ENCODE data around the gene CCDC117. TPM values are rescaled to one million over a fixed set of nuclear protein-coding genes. Genes with fewer than 3 reads are reported as not detected.

CCDC117 gene
- total RNA-seq, 4 donors from 2014 or later, result 16.8 to 25.6 (median 20.6) TPM

DNA sequence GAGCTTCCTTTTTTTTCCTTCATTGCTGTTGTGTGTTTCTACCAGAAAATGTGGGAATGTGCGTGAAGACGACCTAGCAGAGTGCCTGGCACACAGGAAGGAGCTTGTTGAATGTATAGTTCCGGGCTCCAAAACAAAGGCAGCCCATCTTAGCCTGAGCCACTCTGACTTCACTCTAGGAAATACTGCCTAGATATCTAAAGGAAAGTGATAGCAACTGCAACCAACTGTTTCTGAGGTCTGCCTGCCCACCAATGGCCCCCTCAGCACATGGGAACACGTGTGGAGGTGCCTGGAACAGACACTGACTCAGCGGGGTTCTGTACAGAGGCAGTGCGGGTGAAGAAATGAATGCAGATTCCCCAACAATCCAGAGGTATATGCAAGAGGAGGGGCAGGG, 42.6 kb downstream of the CCDC117 start:
- TF ChIP-seq, protein P1, sequence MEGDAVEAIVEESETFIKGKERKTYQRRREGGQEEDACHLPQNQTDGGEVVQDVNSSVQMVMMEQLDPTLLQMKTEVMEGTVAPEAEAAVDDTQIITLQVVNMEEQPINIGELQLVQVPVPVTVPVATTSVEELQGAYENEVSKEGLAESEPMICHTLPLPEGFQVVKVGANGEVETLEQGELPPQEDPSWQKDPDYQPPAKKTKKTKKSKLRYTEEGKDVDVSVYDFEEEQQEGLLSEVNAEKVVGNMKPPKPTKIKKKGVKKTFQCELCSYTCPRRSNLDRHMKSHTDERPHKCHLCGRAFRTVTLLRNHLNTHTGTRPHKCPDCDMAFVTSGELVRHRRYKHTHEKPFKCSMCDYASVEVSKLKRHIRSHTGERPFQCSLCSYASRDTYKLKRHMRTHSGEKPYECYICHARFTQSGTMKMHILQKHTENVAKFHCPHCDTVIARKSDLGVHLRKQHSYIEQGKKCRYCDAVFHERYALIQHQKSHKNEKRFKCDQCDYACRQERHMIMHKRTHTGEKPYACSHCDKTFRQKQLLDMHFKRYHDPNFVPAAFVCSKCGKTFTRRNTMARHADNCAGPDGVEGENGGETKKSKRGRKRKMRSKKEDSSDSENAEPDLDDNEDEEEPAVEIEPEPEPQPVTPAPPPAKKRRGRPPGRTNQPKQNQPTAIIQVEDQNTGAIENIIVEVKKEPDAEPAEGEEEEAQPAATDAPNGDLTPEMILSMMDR (IDR thresholded peaks at IDR 0.05), result no peak
- no peak for TF ChIP-seq POLR2AphosphoS5 (IDR thresholded peaks at IDR 0.05)
- no peak for TF ChIP-seq POLR2A (IDR thresholded peaks at IDR 0.05)
- no peak for TF ChIP-seq EP300 (IDR thresholded peaks at IDR 0.05; ENCODE audit: low read depth)
- no peaks in the 10 kb centered on the region for H3K9me3 ChIP-seq
- H3K4me1 ChIP-seq, result peaks cover 27 to 84% (median 51%) of the 10 kb centered on the region in 4 donors
- intact Hi-C loops (cut with DNase I; ENCODE audit: low total_unique reads), result no loop called here
- 56 to 76% methylated on average over 4 to 6 of the region's 6 CpGs for WGBS, 2 donors (ENCODE audit: low coverage in 1 of 2)
- peak overlapping the region in 3 of 4 donors; percentile 4 to 66 (median 51) for H3K27ac ChIP-seq
- no peaks in the 10 kb centered on the region for H3K36me3 ChIP-seq
- in situ Hi-C loops (cut with MboI; ENCODE audit: low pct_ligation_motif_present in 1 of 4, low pct_unique_long_range_greater_than_20kb in 1 of 4, low sequenced_read_pairs in 3 of 4), result no loop called here
- no peak for DNase-seq
- no peak overlapping the region for H3K4me3 ChIP-seq
- no peaks in the 10 kb centered on the region for H3K27me3 ChIP-seq

DNA sequence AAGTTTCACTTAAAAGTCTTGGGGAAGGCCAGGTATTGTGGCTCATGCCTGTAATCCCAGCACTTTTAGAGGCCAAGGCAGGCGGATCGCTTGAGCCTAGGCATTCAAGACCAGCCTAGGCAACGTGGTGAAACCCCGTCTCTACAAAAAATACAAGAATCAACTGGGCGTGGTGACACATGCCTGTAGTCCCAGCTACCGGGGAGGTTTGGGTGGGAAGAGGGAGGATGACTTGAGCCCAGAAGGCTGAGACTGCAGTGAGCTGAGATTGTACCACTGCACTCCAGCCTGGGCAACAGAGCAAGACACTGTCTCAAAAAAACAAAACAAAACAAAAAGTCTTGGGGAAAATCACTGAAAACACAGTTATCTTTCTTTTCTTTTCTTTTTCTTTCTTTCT, 43.2 kb downstream of the CCDC117 start:
- peak overlapping the region in 2 of 4 donors; percentile 26 to 66 for H3K27ac ChIP-seq
- intact Hi-C loops (cut with DNase I; ENCODE audit: low total_unique reads) (no loop called here), in situ Hi-C loops (cut with MboI; ENCODE audit: low pct_ligation_motif_present in 1 of 4, low pct_unique_long_range_greater_than_20kb in 1 of 4, low sequenced_read_pairs in 3 of 4) (no loop called here)
- no peak overlapping the region for H3K4me3 ChIP-seq
- TF ChIP-seq EP300 (IDR thresholded peaks at IDR 0.05; ENCODE audit: low read depth), result no peak
- TF ChIP-seq POLR2A (IDR thresholded peaks at IDR 0.05), result no peak
- TF ChIP-seq POLR2AphosphoS5 (IDR thresholded peaks at IDR 0.05), result no peak
- TF ChIP-seq, protein P1 (IDR thresholded peaks at IDR 0.05), result no peak
- no peak for DNase-seq
- no peaks in the 10 kb centered on the region for H3K27me3 ChIP-seq
- WGBS, 2 donors (ENCODE audit: low coverage in 1 of 2), result 88% methylated on average over 6 of the region's 6 CpGs; no CpG with 5 or more reads in 1 of the 2 donors
- H3K9me3 ChIP-seq, result no peaks in the 10 kb centered on the region
- peaks cover 27 to 85% (median 52%) of the 10 kb centered on the region in 4 donors for H3K4me1 ChIP-seq
- H3K36me3 ChIP-seq, result no peaks in the 10 kb centered on the region

DNA sequence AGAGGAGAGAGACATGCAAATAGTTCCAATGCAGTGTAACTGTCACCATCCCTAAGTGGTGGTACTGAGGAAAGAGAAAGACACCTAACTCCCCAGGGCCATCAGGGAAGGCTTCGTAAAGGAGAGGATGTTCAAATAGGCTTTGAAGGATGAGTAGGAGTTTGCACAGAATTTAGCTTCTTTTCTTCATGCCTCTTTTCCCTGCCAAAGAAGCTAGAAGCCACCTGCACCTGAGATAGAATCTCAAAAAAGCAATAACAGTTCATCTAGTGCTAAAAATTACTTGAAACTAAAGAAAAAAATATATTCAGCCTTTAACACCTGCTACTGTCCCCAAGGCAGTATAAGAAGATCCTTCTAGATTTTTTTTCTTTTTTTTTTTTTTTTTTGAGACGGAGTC, 44.6 kb downstream of the CCDC117 start:
- no peaks in the 10 kb centered on the region for H3K27me3 ChIP-seq
- intact Hi-C loops (cut with DNase I; ENCODE audit: low total_unique reads) (no loop called here), in situ Hi-C loops (cut with MboI; ENCODE audit: low pct_ligation_motif_present in 1 of 4, low pct_unique_long_range_greater_than_20kb in 1 of 4, low sequenced_read_pairs in 3 of 4) (no loop called here)
- 92 to 94% methylated on average over 2 of the region's 2 CpGs for WGBS, 2 donors (ENCODE audit: low coverage in 1 of 2)
- peaks cover 26 to 80% (median 54%) of the 10 kb centered on the region in 4 donors for H3K4me1 ChIP-seq
- peak overlapping the region; percentile 77 to 89 (median 82) for H3K27ac ChIP-seq
- DNase-seq, result no peak
- no peak overlapping the region for H3K4me3 ChIP-seq
- H3K36me3 ChIP-seq, result no peaks in the 10 kb centered on the region
- H3K9me3 ChIP-seq, result no peaks in the 10 kb centered on the region
- no peak for TF ChIP-seq EP300 (IDR thresholded peaks at IDR 0.05; ENCODE audit: low read depth)
- TF ChIP-seq POLR2AphosphoS5 (IDR thresholded peaks at IDR 0.05), result no peak
- TF ChIP-seq POLR2A (IDR thresholded peaks at IDR 0.05), result no peak
- TF ChIP-seq, protein P1 (IDR thresholded peaks at IDR 0.05), result no peak

DNA sequence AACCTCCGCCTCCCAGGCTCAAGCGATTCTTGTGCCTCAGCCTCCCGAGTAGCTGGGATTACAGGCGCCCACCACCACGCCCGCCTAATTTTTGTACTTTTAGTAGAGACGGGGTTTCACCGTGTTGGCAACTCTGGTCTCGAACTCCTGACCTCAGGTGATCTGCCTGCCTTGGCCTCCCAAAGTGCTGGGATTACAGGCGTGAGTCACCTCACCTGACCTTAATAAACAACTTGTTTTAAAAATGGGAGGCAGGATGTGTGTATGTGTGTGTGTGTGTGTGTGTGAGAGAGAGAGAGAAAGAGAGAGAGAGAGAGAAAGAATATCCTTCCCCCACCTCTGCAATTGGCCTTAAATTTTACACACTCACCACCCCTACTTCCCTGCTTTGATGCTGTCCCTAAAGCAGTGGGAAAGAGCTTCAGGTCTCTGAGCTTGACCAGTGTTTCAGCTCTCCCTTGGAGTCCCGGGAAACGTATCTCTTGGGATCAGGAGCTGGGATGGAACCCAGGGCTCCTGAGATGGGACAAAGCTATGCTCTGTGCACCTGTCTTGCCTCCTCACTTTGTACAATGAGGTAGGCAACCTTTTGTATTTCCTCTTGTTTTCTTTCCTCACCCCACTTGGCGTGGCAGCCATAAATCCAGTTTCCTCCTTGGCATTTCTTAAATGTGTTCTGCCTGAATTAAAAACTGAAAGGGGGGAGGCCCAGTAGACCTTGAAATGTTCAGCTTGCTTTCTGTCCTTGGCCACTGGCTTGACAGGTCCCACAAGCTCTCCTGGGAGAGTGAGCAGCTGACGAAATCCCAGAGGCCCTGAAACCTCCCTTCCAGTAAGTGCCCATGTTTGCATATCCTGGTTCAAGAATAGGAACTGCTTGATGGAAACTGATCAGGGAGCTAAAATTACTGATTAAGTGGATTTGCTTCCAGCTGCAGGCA, 45.7 kb downstream of the CCDC117 start:
- peak overlapping the region; percentile 77 to 89 (median 82) for H3K27ac ChIP-seq
- H3K4me3 ChIP-seq, result no peak overlapping the region
- WGBS, 2 donors (ENCODE audit: low coverage in 1 of 2), result 65 to 88% methylated on average over 8 to 14 of the region's 14 CpGs
- H3K36me3 ChIP-seq, result no peaks in the 10 kb centered on the region
- TF ChIP-seq POLR2AphosphoS5 (IDR thresholded peaks at IDR 0.05), result peak in 1 of 3 donors; percentile 44
- TF ChIP-seq, protein P1 (IDR thresholded peaks at IDR 0.05), result no peak
- H3K4me1 ChIP-seq, result peaks cover 22 to 78% (median 54%) of the 10 kb centered on the region in 4 donors
- H3K27me3 ChIP-seq, result no peaks in the 10 kb centered on the region
- in situ Hi-C loops (cut with MboI; ENCODE audit: low pct_ligation_motif_present in 1 of 4, low pct_unique_long_range_greater_than_20kb in 1 of 4, low sequenced_read_pairs in 3 of 4) (no loop called here), intact Hi-C loops (cut with DNase I; ENCODE audit: low total_unique reads) (no loop called here)
- no peaks in the 10 kb centered on the region for H3K9me3 ChIP-seq
- peak; percentile 66 for DNase-seq
